Ectodermal cell (in vitro differentiated cells): ENCODE measurements around the gene EDIL3.

ENCODE experiments used
- H3K27ac ChIP-seq: 2 replicates; pipeline ENCODE4 v1.7.0; 2013; ENCODE audit warnings: mild to moderate bottlenecking, low read depth, low read length; ENCODE audit not compliant: insufficient read depth, poor library complexity, severe bottlenecking
- H3K27me3 ChIP-seq: 2 replicates; pipeline ENCODE4 v1.7.0; 2013; ENCODE audit warnings: mild to moderate bottlenecking, low read length; ENCODE audit not compliant: insufficient read depth, control insufficient read depth, poor library complexity, severe bottlenecking
- H3K36me3 ChIP-seq: one replicate; pipeline ENCODE4 v1.7.0; 2013; ENCODE audit warnings: low read length; ENCODE audit not compliant: control insufficient read depth, insufficient read depth
- H3K4me1 ChIP-seq: one replicate; pipeline ENCODE4 v1.7.0; 2013; ENCODE audit warnings: low read length; ENCODE audit not compliant: control insufficient read depth, insufficient read depth
- H3K4me3 ChIP-seq: 2 replicates; pipeline ENCODE4 v1.7.0; 2013; ENCODE audit warnings: low read depth, low read length, control low read depth; ENCODE audit not compliant: insufficient read depth
- H3K9me3 ChIP-seq: 2 replicates; pipeline ENCODE4 v1.7.0; 2013; ENCODE audit warnings: mild to moderate bottlenecking, low read length, moderate library complexity; ENCODE audit not compliant: control insufficient read depth
- WGBS, 2 experiments: methylation state at CpG; one replicate each; pipeline ENCODE4 v1.1.7; 2013; ENCODE audit warnings: missing lambda C conversion rate in 2 of 2; 5-methylcytosine and 5-hydroxymethylcytosine counted together

EDIL3 gene

GRCh38 chr5:84248013-84248412 is 136.7 kb downstream of the EDIL3 start:
- WGBS, 2 experiments, result 94 to 95% methylated on average over 3 to 4 of the region's 4 CpGs
- H3K36me3 ChIP-seq, result no peaks in the 10 kb centered on the region
- no peak overlapping the region for H3K4me3 ChIP-seq
- H3K27me3 ChIP-seq, result no peaks in the 10 kb centered on the region
- H3K4me1 ChIP-seq, result no peaks in the 10 kb centered on the region
- no peak overlapping the region for H3K27ac ChIP-seq
- H3K9me3 ChIP-seq, result no peaks in the 10 kb centered on the region

GRCh38 chr5:84242286-84242685 is 142.4 kb downstream of the EDIL3 start:
- 93 to 96% methylated on average over 3 of the region's 3 CpGs for WGBS, 2 experiments
- H3K4me1 ChIP-seq, result no peaks in the 10 kb centered on the region

GRCh38 chr5:84239494-84239893 is 145.2 kb downstream of the EDIL3 start:
- Histone ChIP-seq H3K27me3 (no peaks in the 10 kb centered on the region), H3K4me1 (no peaks in the 10 kb centered on the region), H3K4me3 (no peak overlapping the region), H3K9me3 (no peaks in the 10 kb centered on the region), H3K27ac (no peak overlapping the region), H3K36me3 (no peaks in the 10 kb centered on the region)
- WGBS, 2 experiments, result 85 to 90% methylated on average over 2 of the region's 2 CpGs

More at GRCh38 chr5:84242286-84242685, 142.4 kb downstream of the EDIL3 start:
- H3K27me3 ChIP-seq, result no peaks in the 10 kb centered on the region
- H3K9me3 ChIP-seq, result no peaks in the 10 kb centered on the region
- H3K27ac ChIP-seq, result no peak overlapping the region
- H3K4me3 ChIP-seq, result no peak overlapping the region
- H3K36me3 ChIP-seq, result no peaks in the 10 kb centered on the region

GRCh38 chr5:84237126-84237525 is 147.6 kb downstream of the EDIL3 start:
- no peaks in the 10 kb centered on the region for H3K4me1 ChIP-seq
- H3K27ac ChIP-seq, result no peak overlapping the region
- H3K27me3 ChIP-seq, result no peaks in the 10 kb centered on the region
- no peaks in the 10 kb centered on the region for H3K36me3 ChIP-seq
- H3K4me3 ChIP-seq, result no peak overlapping the region
- no peaks in the 10 kb centered on the region for H3K9me3 ChIP-seq

- H3K27ac ChIP-seq, result no peak overlapping the region
- H3K27me3 ChIP-seq, result no peaks in the 10 kb centered on the region
- H3K4me3 ChIP-seq, result no peak overlapping the region
- no peaks in the 10 kb centered on the region for H3K4me1 ChIP-seq
- no peaks in the 10 kb centered on the region for H3K9me3 ChIP-seq
- no peaks in the 10 kb centered on the region for H3K36me3 ChIP-seq
- 96 to 97% methylated on average over 7 of the region's 7 CpGs for WGBS, 2 experiments
These were observed 153.2 kb downstream of the EDIL3 start for GRCh38 chr5:84231433-84231832.

GRCh38 chr5:84229045-84229444 is 155.6 kb downstream of the EDIL3 start:
- Histone ChIP-seq H3K4me1 (no peaks in the 10 kb centered on the region), H3K27ac (no peak overlapping the region), H3K4me3 (no peak overlapping the region), H3K27me3 (no peaks in the 10 kb centered on the region), H3K9me3 (no peaks in the 10 kb centered on the region), H3K36me3 (no peaks in the 10 kb centered on the region)

GRCh38 chr5:84228266-84228665 is 156.4 kb downstream of the EDIL3 start:
- Histone ChIP-seq H3K4me3 (no peak overlapping the region), H3K4me1 (no peaks in the 10 kb centered on the region), H3K27ac (no peak overlapping the region), H3K9me3 (no peaks in the 10 kb centered on the region), H3K27me3 (no peaks in the 10 kb centered on the region), H3K36me3 (no peaks in the 10 kb centered on the region)

GRCh38 chr5:84227236-84227635 is 157.4 kb downstream of the EDIL3 start:
- Histone ChIP-seq H3K36me3 (no peaks in the 10 kb centered on the region), H3K4me3 (no peak overlapping the region), H3K27me3 (no peaks in the 10 kb centered on the region), H3K4me1 (no peaks in the 10 kb centered on the region), H3K9me3 (no peaks in the 10 kb centered on the region), H3K27ac (no peak overlapping the region)

GRCh38 chr5:84218546-84218945 is 166.1 kb downstream of the EDIL3 start:
- Histone ChIP-seq H3K27ac (no peak overlapping the region), H3K27me3 (no peaks in the 10 kb centered on the region), H3K36me3 (no peaks in the 10 kb centered on the region), H3K4me3 (no peak overlapping the region), H3K4me1 (no peaks in the 10 kb centered on the region), H3K9me3 (no peaks in the 10 kb centered on the region)
- 81 to 82% methylated on average over 5 of the region's 5 CpGs for WGBS, 2 experiments

- no peaks in the 10 kb centered on the region for H3K36me3 ChIP-seq
- H3K4me1 ChIP-seq, result no peaks in the 10 kb centered on the region
These were observed 169.2 kb downstream of the EDIL3 start for GRCh38 chr5:84215521-84215920.

GRCh38 chr5:84213861-84214260 is 170.8 kb downstream of the EDIL3 start:
- H3K4me1 ChIP-seq, result no peaks in the 10 kb centered on the region
- H3K27me3 ChIP-seq, result no peaks in the 10 kb centered on the region
- H3K9me3 ChIP-seq, result no peaks in the 10 kb centered on the region
- H3K27ac ChIP-seq, result no peak overlapping the region
- no peak overlapping the region for H3K4me3 ChIP-seq
- no peaks in the 10 kb centered on the region for H3K36me3 ChIP-seq
- 91% methylated on average over 1 of the region's 1 CpG; no CpG with 5 or more reads in 1 of the 2 experiments for WGBS, 2 experiments

More at GRCh38 chr5:84215521-84215920, 169.2 kb downstream of the EDIL3 start:
- no peaks in the 10 kb centered on the region for H3K27me3 ChIP-seq
- H3K27ac ChIP-seq, result no peak overlapping the region
- WGBS, 2 experiments, result 86 to 96% methylated on average over 1 of the region's 3 CpGs
- H3K9me3 ChIP-seq, result no peaks in the 10 kb centered on the region
- H3K4me3 ChIP-seq, result no peak overlapping the region
